ENCODE results near the gene DDX3X. TPM values are rescaled to one million over a fixed set of nuclear protein-coding genes. Genes with fewer than 3 reads are reported as not detected.
"Not testable (repeated sequence)": the region's sequence is repeated elsewhere in the genome, so short reads cannot be mapped to it uniquely, and the experiment has no call there.

Gene DDX3X
- polyA plus RNA-seq, 1 of the 3 experiments (the other 2 are of a cell fraction) = 30.9 TPM

DNA sequence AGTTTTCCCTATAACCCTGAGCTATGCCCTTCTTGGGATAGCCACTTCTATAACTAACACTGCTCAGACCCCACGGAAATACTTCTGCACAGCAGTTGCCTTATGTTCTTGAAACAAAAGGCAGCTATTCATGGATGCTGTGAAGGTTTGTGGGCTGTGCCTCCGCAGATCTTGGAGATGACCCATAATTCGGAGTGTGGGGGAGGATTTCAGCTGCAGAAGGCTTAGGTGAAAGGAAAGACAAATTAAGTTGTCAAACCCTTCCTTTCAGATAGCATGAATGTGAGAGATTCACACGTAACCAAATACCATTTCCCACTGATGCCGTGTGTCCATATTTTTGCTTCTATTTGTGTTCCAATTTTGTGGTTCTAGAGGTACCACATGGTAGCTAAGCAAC, 75.0 kb downstream of the DDX3X start:
- Histone ChIP-seq H3K4me2 (no peak overlapping the region), H3K9me2 (no peaks in the 10 kb centered on the region), H3F3A (replicated peaks; ENCODE audit: insufficient read depth) (no peaks in the 10 kb centered on the region), H3K36me3 (replicated peaks in 1 of 2; ENCODE audit: control insufficient read depth in 1 of 2, insufficient read depth in 2 of 2, low read length in 1 of 2) (no peaks in the 10 kb centered on the region), H3K27ac (ENCODE audit: low read depth in 2 of 2, low read length in 1 of 2) (no peak overlapping the region), H3K9ac (no peak overlapping the region), H3K27me3 (ENCODE audit: insufficient read depth) (peaks cover 4% of the 10 kb centered on the region; the same call in 1 of the 2 replicates), H2AFZ (ENCODE audit: low read depth) (no peak overlapping the region), H3K4me1 (ENCODE audit: control insufficient read depth in 1 of 2, insufficient read depth in 2 of 2, low read depth in 1 of 2, low read length in 1 of 2) (peaks cover 0 to 2% of the 10 kb centered on the region in 2 experiments; a peak in 1 of 4 replicates), H3K79me2 (ENCODE audit: insufficient read depth) (no peaks in the 10 kb centered on the region), H4K20me1 (ENCODE audit: insufficient read depth) (no peaks in the 10 kb centered on the region), H3K4me3 (ENCODE audit: low read depth in 2 of 2, low read length in 1 of 2) (no peak overlapping the region), H3K9me3 (no peaks in the 10 kb centered on the region)
- DNase-seq = no peak
- 58% methylated on average over 5 of the region's 5 CpGs for WGBS (ENCODE audit: low lambda C conversion rate)
- CTCF ChIA-PET = interaction anchor here (0.9 kb wide), 1 partner anchor 11 kb away, joined by 3 read pairs; no protein-coding TSS in a partner anchor
- TF ChIP-seq NFIC (IDR thresholded peaks at IDR 0.05; ENCODE audit: borderline replicate concordance) = no peak
- no peak for TF ChIP-seq YY1 (IDR thresholded peaks at IDR 0.05; ENCODE audit: low read depth)
- TF ChIP-seq, protein P1, sequence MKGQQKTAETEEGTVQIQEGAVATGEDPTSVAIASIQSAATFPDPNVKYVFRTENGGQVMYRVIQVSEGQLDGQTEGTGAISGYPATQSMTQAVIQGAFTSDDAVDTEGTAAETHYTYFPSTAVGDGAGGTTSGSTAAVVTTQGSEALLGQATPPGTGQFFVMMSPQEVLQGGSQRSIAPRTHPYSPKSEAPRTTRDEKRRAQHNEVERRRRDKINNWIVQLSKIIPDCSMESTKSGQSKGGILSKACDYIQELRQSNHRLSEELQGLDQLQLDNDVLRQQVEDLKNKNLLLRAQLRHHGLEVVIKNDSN (IDR thresholded peaks at IDR 0.05; ENCODE audit: borderline replicate concordance, low read depth) = no peak
- TF ChIP-seq RFX5 (IDR thresholded peaks at IDR 0.05; ENCODE audit: low read length) = no peak
- no peak for TF ChIP-seq FOSL2 (IDR thresholded peaks at IDR 0.05; ENCODE audit: borderline replicate concordance, low read depth)
- no peak for TF ChIP-seq GATA2 (CRISPR knock-in tag; IDR thresholded peaks at IDR 0.05)
- no peak for TF ChIP-seq TAF1 (IDR thresholded peaks at IDR 0.05; ENCODE audit: borderline replicate concordance, low read depth, low read length)
- no peak for TF ChIP-seq EP300 (IDR thresholded peaks at IDR 0.05; ENCODE audit: borderline replicate concordance in 1 of 2, low read depth in 1 of 2, low read length in 1 of 2)
- TF ChIP-seq RCOR1 (IDR thresholded peaks at IDR 0.05; ENCODE audit: low read length) = no peak
- TF ChIP-seq, protein P2, sequence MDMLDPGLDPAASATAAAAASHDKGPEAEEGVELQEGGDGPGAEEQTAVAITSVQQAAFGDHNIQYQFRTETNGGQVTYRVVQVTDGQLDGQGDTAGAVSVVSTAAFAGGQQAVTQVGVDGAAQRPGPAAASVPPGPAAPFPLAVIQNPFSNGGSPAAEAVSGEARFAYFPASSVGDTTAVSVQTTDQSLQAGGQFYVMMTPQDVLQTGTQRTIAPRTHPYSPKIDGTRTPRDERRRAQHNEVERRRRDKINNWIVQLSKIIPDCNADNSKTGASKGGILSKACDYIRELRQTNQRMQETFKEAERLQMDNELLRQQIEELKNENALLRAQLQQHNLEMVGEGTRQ (IDR thresholded peaks at IDR 0.05; ENCODE audit: borderline replicate concordance, low read depth, low read length) = no peak
- TF ChIP-seq POLR2AphosphoS5 (IDR thresholded peaks at IDR 0.05; ENCODE audit: low read depth, low read length) = no peak
- TF ChIP-seq, protein P3, sequence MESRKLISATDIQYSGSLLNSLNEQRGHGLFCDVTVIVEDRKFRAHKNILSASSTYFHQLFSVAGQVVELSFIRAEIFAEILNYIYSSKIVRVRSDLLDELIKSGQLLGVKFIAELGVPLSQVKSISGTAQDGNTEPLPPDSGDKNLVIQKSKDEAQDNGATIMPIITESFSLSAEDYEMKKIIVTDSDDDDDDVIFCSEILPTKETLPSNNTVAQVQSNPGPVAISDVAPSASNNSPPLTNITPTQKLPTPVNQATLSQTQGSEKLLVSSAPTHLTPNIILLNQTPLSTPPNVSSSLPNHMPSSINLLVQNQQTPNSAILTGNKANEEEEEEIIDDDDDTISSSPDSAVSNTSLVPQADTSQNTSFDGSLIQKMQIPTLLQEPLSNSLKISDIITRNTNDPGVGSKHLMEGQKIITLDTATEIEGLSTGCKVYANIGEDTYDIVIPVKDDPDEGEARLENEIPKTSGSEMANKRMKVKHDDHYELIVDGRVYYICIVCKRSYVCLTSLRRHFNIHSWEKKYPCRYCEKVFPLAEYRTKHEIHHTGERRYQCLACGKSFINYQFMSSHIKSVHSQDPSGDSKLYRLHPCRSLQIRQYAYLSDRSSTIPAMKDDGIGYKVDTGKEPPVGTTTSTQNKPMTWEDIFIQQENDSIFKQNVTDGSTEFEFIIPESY (IDR thresholded peaks at IDR 0.05; ENCODE audit: borderline replicate concordance, low read depth) = no peak
- no peak for TF ChIP-seq EZH2phosphoT487 (IDR thresholded peaks at IDR 0.05; ENCODE audit: borderline replicate concordance, low read depth)
- TF ChIP-seq SMC3 (IDR thresholded peaks at IDR 0.05; ENCODE audit: low read depth, low read length) = no peak
- TF ChIP-seq, protein P4, sequence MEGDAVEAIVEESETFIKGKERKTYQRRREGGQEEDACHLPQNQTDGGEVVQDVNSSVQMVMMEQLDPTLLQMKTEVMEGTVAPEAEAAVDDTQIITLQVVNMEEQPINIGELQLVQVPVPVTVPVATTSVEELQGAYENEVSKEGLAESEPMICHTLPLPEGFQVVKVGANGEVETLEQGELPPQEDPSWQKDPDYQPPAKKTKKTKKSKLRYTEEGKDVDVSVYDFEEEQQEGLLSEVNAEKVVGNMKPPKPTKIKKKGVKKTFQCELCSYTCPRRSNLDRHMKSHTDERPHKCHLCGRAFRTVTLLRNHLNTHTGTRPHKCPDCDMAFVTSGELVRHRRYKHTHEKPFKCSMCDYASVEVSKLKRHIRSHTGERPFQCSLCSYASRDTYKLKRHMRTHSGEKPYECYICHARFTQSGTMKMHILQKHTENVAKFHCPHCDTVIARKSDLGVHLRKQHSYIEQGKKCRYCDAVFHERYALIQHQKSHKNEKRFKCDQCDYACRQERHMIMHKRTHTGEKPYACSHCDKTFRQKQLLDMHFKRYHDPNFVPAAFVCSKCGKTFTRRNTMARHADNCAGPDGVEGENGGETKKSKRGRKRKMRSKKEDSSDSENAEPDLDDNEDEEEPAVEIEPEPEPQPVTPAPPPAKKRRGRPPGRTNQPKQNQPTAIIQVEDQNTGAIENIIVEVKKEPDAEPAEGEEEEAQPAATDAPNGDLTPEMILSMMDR (IDR thresholded peaks at IDR 0.05) = no peak
- TF ChIP-seq FOXJ3 (CRISPR knock-in tag; IDR thresholded peaks at IDR 0.05) = no peak
- no peak for TF ChIP-seq NRF1 (IDR thresholded peaks at IDR 0.05; ENCODE audit: low read depth, low read length)
- POLR2A ChIA-PET = no interaction called here

DNA sequence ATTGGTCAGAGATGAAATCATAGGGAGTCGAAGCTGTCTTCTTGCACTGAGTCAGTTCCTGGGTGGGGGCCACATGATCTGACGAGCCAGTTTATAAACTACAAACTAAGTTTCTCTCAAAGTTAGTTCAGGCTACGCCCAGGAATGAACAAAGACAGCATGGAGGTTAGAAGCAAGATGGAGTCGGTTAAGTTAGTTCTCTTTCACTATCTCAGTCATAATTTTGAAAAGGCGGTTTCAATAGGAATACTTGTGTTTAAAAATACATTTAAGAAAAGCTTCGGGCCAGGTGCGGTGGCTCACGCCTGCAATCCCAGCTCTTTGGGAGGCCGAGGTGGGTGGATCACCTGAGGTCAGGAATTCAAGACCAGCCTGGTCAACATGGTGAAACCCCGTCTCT, 77.3 kb downstream of the DDX3X start:
- POLR2A ChIA-PET = not testable (repeated sequence)

More for the DNA sequence above, 77.3 kb downstream of the DDX3X start:
- H3K27me3 ChIP-seq (ENCODE audit: insufficient read depth); H3K4me3 ChIP-seq (ENCODE audit: low read depth in 2 of 2, low read length in 1 of 2); H3K9ac ChIP-seq; H2AFZ ChIP-seq (ENCODE audit: low read depth); H3K27ac ChIP-seq (ENCODE audit: low read depth in 2 of 2, low read length in 1 of 2); H3K4me2 ChIP-seq; H3K79me2 ChIP-seq (ENCODE audit: insufficient read depth); H3K36me3 ChIP-seq (replicated peaks in 1 of 2; ENCODE audit: control insufficient read depth in 1 of 2, insufficient read depth in 2 of 2, low read length in 1 of 2); H3K4me1 ChIP-seq (ENCODE audit: control insufficient read depth in 1 of 2, insufficient read depth in 2 of 2, low read depth in 1 of 2, low read length in 1 of 2); DNase-seq; H3K9me2 ChIP-seq; H3F3A ChIP-seq (replicated peaks; ENCODE audit: insufficient read depth); H4K20me1 ChIP-seq (ENCODE audit: insufficient read depth); H3K9me3 ChIP-seq; CTCF ChIA-PET: not testable (repeated sequence)
- 56% methylated on average over 10 of the region's 10 CpGs for WGBS (ENCODE audit: low lambda C conversion rate)
